Endothelial cell of umbilical vein (primary cell): ENCODE results near the gene MAN2A1.
"Not testable (repeated sequence)": the region's sequence is repeated elsewhere in the genome, so short reads cannot be mapped to it uniquely, and the experiment has no call there.

Source experiments
- CTCF ChIP-seq, 2 donors: IDR thresholded peaks; 1 replicate in 1 of 2; 2 replicates in 1 of 2; pipeline ENCODE4 v1.5.1; 2011; ENCODE audit warnings: low read length in 2 of 2, mild to moderate bottlenecking in 2 of 2, moderate library complexity in 2 of 2, control low read depth in 1 of 2, inconsistent platforms in 1 of 2, low read depth in 1 of 2; ENCODE audit not compliant: insufficient read depth in 1 of 2; ENCODE audit errors: extremely low read depth in 1 of 2
- EZH2 ChIP-seq: IDR thresholded peaks from 2 replicates; pipeline ENCODE4 v1.6.1; 2012; ENCODE audit warnings: borderline replicate concordance, low read depth, mild to moderate bottlenecking, moderate library complexity, low read length, inconsistent platforms; ENCODE audit not compliant: severe bottlenecking
- POLR2A ChIP-seq: IDR thresholded peaks from 2 replicates; pipeline ENCODE4 v1.6.1; 2012; ENCODE audit warnings: low read depth, mild to moderate bottlenecking, control low read depth, low read length

DNA sequence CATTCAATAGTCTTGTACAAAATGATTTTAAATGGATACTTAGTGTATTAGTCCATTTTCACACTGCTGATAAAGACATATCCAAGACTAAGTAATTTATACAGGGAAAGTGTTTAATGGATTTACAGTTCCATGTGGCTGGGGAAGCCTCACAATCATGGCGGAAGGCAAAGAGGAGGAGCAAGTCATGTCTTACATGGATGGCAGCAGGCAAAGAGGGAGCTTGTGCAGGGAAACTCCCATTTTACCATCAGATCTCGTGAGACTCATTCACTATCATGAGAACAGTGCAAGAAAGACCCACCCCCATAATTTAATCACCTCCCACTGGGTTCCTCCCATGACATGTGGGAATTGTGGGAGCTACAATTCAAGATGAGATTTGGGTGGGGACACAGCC is 203.5 kb downstream of the MAN2A1 start:
- TF ChIP-seq CTCF (IDR thresholded peaks at IDR 0.05; ENCODE audit: extremely low read depth in 1 of 2, insufficient read depth in 1 of 2, low read depth in 1 of 2, low read length in 2 of 2); POLR2A; EZH2: not testable (repeated sequence)
